Measurements from ENCODE around the gene PTPN23. TPM values are rescaled to one million over a fixed set of nuclear protein-coding genes. Genes with fewer than 3 reads are reported as not detected.

The PTPN23 gene
- total and polyA plus RNA-seq, 2 of the 8 experiments (the other 6 are each of a cell fraction or from before 2014, with no cell fraction given), result 2.9 to 46.7 TPM

DNA sequence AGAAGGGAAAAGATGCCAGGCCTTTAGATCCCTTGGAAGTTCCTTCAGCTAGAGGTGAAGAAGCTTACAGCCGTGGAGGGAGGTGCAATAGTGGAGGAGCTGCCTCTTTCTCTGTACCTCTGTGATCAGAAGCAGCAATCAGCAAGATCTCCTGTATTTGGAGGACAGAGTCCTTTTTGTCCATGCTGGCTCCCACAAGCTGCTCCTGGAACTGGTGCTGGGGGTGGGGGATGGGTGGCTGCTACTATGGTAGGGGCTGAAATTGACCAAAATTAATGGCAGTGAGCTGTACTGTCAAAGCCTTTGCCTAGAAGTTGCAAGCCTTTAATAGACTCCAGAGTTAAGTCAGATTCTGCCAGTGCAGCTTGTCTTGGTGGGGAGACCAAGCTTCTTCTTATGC, 18.2 kb downstream of the PTPN23 start (continued):
- TF ChIP-seq EP300 (IDR thresholded peaks at IDR 0.05; ENCODE audit: borderline replicate concordance in 1 of 2, low read depth in 2 of 2, low read length in 2 of 2), result no peak
- TF ChIP-seq NRF1 (IDR thresholded peaks at IDR 0.05; ENCODE audit: low read depth, low read length), result no peak
- no peak for TF ChIP-seq RFX5 (IDR thresholded peaks at IDR 0.05; ENCODE audit: borderline replicate concordance, low read depth, low read length)
- TF ChIP-seq RBBP5 (IDR thresholded peaks at IDR 0.05; ENCODE audit: borderline replicate concordance, low read depth, low read length), result no peak
